Measurements from ENCODE around the gene NEK2.

The NEK2 gene

GRCh38 chr1:211621447-211622198 is 53.8 kb downstream of the NEK2 start:
- DNase-seq (ENCODE audit: low read depth), result no peak
- TF ChIP-seq POLR2A (IDR thresholded peaks at IDR 0.05; ENCODE audit: extremely low read depth, insufficient read length) (no peak), MYC (IDR thresholded peaks at IDR 0.05; ENCODE audit: low read depth, low read length) (no peak), CTCF (IDR thresholded peaks at IDR 0.05; ENCODE audit: low read depth, low read length) (no peak), MAX (IDR thresholded peaks at IDR 0.05; ENCODE audit: low read depth, low read length) (no peak)
- no peak overlapping the region for H3K4me3 ChIP-seq (ENCODE audit: low read depth, low read length)

GRCh38 chr1:211620097-211620496 is 55.3 kb downstream of the NEK2 start:
- H3K4me3 ChIP-seq (ENCODE audit: low read depth, low read length), result no peak overlapping the region
- no peak for TF ChIP-seq CTCF (IDR thresholded peaks at IDR 0.05; ENCODE audit: low read depth, low read length)
- TF ChIP-seq POLR2A (IDR thresholded peaks at IDR 0.05; ENCODE audit: extremely low read depth, insufficient read length), result no peak
- TF ChIP-seq MYC (IDR thresholded peaks at IDR 0.05; ENCODE audit: low read depth, low read length), result no peak
- TF ChIP-seq MAX (IDR thresholded peaks at IDR 0.05; ENCODE audit: low read depth, low read length), result no peak
- DNase-seq (ENCODE audit: low read depth), result no peak

- DNase-seq (ENCODE audit: low read depth), result no peak
- H3K4me3 ChIP-seq (ENCODE audit: low read depth, low read length), result no peak overlapping the region
- no peak for TF ChIP-seq POLR2A (IDR thresholded peaks at IDR 0.05; ENCODE audit: extremely low read depth, insufficient read length)
- no peak for TF ChIP-seq MAX (IDR thresholded peaks at IDR 0.05; ENCODE audit: low read depth, low read length)
- TF ChIP-seq CTCF (IDR thresholded peaks at IDR 0.05; ENCODE audit: low read depth, low read length), result no peak
- TF ChIP-seq MYC (IDR thresholded peaks at IDR 0.05; ENCODE audit: low read depth, low read length), result no peak
Observed at GRCh38 chr1:211619033-211619996, 56.1 kb downstream of the NEK2 start.

GRCh38 chr1:211616965-211617297 is 58.5 kb downstream of the NEK2 start:
- TF ChIP-seq MAX (IDR thresholded peaks at IDR 0.05; ENCODE audit: low read depth, low read length) (no peak), CTCF (IDR thresholded peaks at IDR 0.05; ENCODE audit: low read depth, low read length) (no peak), POLR2A (IDR thresholded peaks at IDR 0.05; ENCODE audit: extremely low read depth, insufficient read length) (no peak), MYC (IDR thresholded peaks at IDR 0.05; ENCODE audit: low read depth, low read length) (no peak)
- no peak overlapping the region for H3K4me3 ChIP-seq (ENCODE audit: low read depth, low read length)
- no peak for DNase-seq (ENCODE audit: low read depth)

GRCh38 chr1:211616231-211616964 is 59.0 kb downstream of the NEK2 start:
- TF ChIP-seq MAX (IDR thresholded peaks at IDR 0.05; ENCODE audit: low read depth, low read length), result no peak
- TF ChIP-seq MYC (IDR thresholded peaks at IDR 0.05; ENCODE audit: low read depth, low read length), result no peak
- TF ChIP-seq POLR2A (IDR thresholded peaks at IDR 0.05; ENCODE audit: extremely low read depth, insufficient read length), result no peak
- no peak for TF ChIP-seq CTCF (IDR thresholded peaks at IDR 0.05; ENCODE audit: low read depth, low read length)
- H3K4me3 ChIP-seq (ENCODE audit: low read depth, low read length), result no peak overlapping the region
- DNase-seq (ENCODE audit: low read depth), result no peak
